Measurements from ENCODE around the gene GRPEL2.

GRPEL2 gene

DNA sequence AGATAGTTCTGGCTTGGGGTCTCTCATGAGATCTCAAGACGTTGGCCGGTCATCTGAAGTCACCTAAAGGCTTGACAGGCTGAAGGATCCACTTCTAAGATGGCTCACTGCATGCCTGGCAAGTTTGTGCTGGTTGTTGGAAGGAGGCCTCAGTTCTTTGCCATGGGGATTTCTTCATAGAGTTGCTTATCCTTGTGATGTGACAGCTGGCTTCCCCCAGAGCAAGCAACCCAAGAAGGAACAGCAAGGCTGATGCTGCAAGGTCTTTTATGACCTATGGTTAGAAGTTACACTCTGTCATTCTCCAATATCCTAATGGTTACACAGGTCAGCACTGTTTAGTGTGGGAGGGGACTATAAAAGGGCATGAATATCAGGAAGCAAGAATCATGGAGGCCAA is 20.7 kb upstream of the GRPEL2 start:
- TF ChIP-seq, protein P1, sequence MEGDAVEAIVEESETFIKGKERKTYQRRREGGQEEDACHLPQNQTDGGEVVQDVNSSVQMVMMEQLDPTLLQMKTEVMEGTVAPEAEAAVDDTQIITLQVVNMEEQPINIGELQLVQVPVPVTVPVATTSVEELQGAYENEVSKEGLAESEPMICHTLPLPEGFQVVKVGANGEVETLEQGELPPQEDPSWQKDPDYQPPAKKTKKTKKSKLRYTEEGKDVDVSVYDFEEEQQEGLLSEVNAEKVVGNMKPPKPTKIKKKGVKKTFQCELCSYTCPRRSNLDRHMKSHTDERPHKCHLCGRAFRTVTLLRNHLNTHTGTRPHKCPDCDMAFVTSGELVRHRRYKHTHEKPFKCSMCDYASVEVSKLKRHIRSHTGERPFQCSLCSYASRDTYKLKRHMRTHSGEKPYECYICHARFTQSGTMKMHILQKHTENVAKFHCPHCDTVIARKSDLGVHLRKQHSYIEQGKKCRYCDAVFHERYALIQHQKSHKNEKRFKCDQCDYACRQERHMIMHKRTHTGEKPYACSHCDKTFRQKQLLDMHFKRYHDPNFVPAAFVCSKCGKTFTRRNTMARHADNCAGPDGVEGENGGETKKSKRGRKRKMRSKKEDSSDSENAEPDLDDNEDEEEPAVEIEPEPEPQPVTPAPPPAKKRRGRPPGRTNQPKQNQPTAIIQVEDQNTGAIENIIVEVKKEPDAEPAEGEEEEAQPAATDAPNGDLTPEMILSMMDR (conservative IDR thresholded peaks at IDR 0.05; ENCODE audit: low read depth): no peak
- H3K27ac ChIP-seq: peak overlapping the region; percentile 57
- no peak for DNase-seq (ENCODE audit: low spot score)
- POLR2A ChIA-PET (ENCODE audit: low non-redundant PET): interaction anchor here (1.2 to 1.3 kb wide), 2 partner anchors 20 to 24 kb away, joined by 3 to 7 read pairs; partner anchors contain the start of gene GRPEL2
- CTCF ChIA-PET: interaction anchor here (0.7 to 1.6 kb wide), 4 partner anchors 8 to 236 kb away, joined by 3 to 15 read pairs (median 4); no protein-coding TSS in a partner anchor

DNA sequence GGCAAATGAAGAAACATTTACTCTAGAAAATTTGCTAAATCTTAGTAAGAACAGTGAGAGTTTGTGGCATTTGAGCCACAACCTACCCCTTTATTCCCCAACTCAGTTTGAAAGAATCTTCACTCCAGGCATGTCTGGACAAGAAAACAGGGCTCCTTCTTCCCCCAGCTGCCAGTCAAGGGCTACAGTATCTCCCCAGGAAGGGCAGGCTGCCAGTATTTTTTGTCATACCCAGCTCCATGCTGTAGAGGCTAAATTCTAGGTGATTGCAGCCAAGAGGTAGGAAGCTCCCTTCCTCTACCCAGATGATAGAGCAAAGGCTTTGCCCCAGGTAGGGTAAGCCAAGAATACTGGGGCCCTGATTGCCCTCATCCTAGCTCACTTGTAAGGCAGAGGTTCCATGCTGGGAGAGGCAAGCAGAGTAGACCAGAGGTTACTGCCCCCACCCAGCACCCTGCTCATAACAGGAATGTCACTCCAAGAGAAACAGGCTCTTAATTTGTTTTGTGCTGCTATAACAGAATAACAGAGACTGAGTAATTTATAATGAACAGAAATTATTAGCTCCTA is 20.0 kb upstream of the GRPEL2 start:
- ChIA-PET POLR2A (ENCODE audit: low non-redundant PET) (interaction anchor here (1.2 to 1.3 kb wide), 2 partner anchors 20 to 23 kb away, joined by 3 to 7 read pairs; partner anchors contain the start of gene GRPEL2), CTCF (interaction anchor here (0.6 to 1.6 kb wide), 5 partner anchors 8 to 54 kb away, joined by 3 to 15 read pairs (median 4); partner anchors contain the start of gene IL17B)
- H3K27ac ChIP-seq: peak overlapping the region; percentile 64
- peak; percentile 97 for DNase-seq (ENCODE audit: low spot score)
- TF ChIP-seq, protein P1 (conservative IDR thresholded peaks at IDR 0.05; ENCODE audit: low read depth): no peak

DNA sequence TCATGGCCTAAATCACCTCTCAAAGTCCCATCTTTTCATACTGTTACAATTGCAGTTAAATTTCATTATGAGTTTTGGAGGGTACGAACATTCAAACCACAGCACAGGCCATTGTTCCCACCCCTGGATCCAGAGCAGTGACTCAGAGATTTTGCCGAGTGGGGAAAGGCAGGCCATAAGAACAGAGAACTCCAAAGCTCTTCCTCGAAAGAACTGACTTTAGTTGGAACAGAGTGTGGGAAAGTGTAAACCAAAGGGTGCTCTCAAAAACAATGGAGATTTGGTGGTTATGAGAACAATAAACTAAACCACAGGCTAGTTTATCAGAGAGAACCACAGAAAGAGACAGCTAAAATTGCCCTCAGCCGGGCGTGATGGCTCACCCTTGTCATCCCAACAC is 19.4 kb upstream of the GRPEL2 start:
- CTCF ChIA-PET: interaction anchor here (1.3 to 1.6 kb wide), 2 partner anchors 9 to 42 kb away, joined by 5 to 15 read pairs; no protein-coding TSS in a partner anchor
- no peak for DNase-seq (ENCODE audit: low spot score)
- POLR2A ChIA-PET (ENCODE audit: low non-redundant PET): interaction anchor here (1.3 kb wide), 1 partner anchor 19 kb away, joined by 7 read pairs; the partner anchor contains the start of gene GRPEL2
- TF ChIP-seq, protein P1 (conservative IDR thresholded peaks at IDR 0.05; ENCODE audit: low read depth): no peak
- no peak overlapping the region for H3K27ac ChIP-seq

DNA sequence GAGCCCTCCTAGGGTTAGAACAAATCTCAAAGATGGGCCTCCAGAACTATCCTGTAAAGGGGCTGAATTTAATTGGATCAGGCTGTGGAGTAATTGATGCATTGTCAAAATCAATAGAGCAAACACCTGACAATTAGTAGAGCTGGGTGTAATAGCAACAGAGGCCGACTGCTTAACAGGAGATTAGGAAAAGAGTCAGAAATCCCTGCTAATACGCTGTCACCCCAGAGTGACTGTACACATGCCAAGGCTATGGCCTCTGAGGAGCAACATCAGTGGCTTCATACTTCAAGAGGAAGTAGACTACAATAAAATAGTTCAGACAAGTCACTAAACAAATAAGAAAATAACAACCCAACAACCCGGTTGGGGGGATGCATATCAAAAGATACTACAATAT is 18.7 kb upstream of the GRPEL2 start:
- ChIA-PET POLR2A (ENCODE audit: low non-redundant PET) (no interaction called here), CTCF (interaction anchor here (1.6 kb wide), 1 partner anchor 41 kb away, joined by 15 read pairs; no protein-coding TSS in a partner anchor)
- H3K27ac ChIP-seq: no peak overlapping the region
- TF ChIP-seq, protein P1 (conservative IDR thresholded peaks at IDR 0.05; ENCODE audit: low read depth): no peak
- no peak for DNase-seq (ENCODE audit: low spot score)

DNA sequence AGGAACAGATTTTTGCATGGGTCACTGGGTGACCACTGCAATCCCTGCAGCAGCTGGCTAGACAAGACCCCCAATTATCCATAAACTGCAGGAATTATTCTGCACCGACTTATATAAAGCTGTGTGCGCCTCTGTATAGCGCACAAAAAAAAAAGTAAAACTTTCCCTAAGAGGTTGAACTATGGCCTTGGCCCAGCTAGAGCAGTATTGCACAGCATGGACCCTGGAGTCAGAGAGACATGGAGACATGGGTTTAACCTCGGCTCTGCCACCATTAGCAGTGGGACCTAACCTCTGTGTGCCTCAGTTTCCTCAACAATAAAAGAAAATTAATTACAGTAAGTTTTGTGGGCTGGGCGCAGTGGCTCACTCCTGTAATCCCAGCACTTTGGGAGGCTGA is 17.1 kb upstream of the GRPEL2 start:
- TF ChIP-seq, protein P1 (conservative IDR thresholded peaks at IDR 0.05; ENCODE audit: low read depth): no peak
- no peak for DNase-seq (ENCODE audit: low spot score)
- ChIA-PET CTCF (interaction anchor here (0.6 to 1.4 kb wide), 2 partner anchors 43 to 244 kb away, joined by 3 read pairs; no protein-coding TSS in a partner anchor), POLR2A (ENCODE audit: low non-redundant PET) (no interaction called here)
- H3K27ac ChIP-seq: no peak overlapping the region

DNA sequence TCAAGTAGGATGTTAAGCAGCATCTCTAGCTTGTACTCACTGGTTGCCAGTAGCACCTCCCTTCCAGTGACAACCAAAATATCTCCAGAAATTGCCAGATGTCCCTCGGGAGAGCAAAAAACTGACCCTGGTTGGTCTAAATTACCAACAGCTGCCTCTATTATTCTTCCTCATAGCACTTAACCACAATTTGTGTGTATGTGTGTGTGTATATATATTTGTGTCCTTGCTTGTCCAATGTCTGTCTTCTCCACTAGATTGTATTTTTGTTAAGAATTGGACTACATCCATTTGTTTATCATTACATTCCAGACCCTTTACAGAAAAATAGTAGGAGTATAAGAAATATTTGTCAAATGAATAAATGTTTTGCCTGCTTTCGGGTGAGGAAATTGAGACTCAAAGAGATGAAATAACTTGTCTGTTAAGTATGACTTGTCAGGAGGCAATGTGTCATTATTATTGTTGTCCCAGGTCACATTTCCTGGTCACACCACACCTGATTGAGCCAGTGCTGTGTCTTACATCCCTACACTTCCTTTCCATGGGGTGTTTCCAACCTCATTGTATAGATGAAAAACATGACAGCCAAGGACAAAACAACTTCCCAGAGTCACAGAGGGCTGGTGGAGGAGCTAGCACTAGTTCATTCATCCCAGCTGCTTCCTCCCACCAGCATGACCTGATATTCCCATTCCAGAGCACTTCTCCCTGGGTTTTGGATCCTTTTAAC is 11.4 kb upstream of the GRPEL2 start:
- CTCF ChIA-PET: interaction anchor here (0.5 to 0.8 kb wide), 2 partner anchors 38 to 632 kb away, joined by 3 read pairs; no protein-coding TSS in a partner anchor
- TF ChIP-seq, protein P1 (conservative IDR thresholded peaks at IDR 0.05; ENCODE audit: low read depth): no peak
- no peak overlapping the region for H3K27ac ChIP-seq
- POLR2A ChIA-PET (ENCODE audit: low non-redundant PET): no interaction called here
- DNase-seq (ENCODE audit: low spot score): no peak

Data from RWPE1 (cell line).